GM23338 (cell line): ENCODE results near the gene CDC27. TPM values are rescaled to one million over a fixed set of nuclear protein-coding genes. Genes with fewer than 3 reads are reported as not detected.
"Not testable (repeated sequence)": the region's sequence is repeated elsewhere in the genome, so short reads cannot be mapped to it uniquely, and the experiment has no call there.

Experiments
- ATAC-seq: fragments of 200-7000 bp; cut with Tn5 transposase; 3 replicates; pipeline ENCODE4 v1.9.1; 2020
- DNase-seq: peaks from one replicate; pipeline ENCODE4 v3.0.0-alpha.2; 2015; ENCODE audit warnings: low spot score
- H2AFZ ChIP-seq: fragments of 200-600 bp; sonication (generic); 2 replicates; pipeline ENCODE4 v1.8.0; 2016; ENCODE audit warnings: antibody characterized with exemption, mild to moderate bottlenecking, moderate library complexity
- H3F3A ChIP-seq: fragments of 200-600 bp; sonication (generic); replicated peaks from 2 replicates; pipeline ENCODE4 v1.8.0; 2017; ENCODE audit warnings: antibody characterized with exemption, mixed run types, low read depth
- H3K27ac ChIP-seq: fragments of 200-600 bp; sonication (generic); 2 replicates; pipeline ENCODE4 v1.6.1; 2016; ENCODE audit warnings: low read depth
- H3K27me3 ChIP-seq: fragments of 200-600 bp; sonication (generic); 2 replicates; pipeline ENCODE4 v1.8.0; 2016; ENCODE audit warnings: mild to moderate bottlenecking, mixed run types, moderate library complexity; ENCODE audit not compliant: insufficient read depth
- H3K36me3 ChIP-seq: fragments of 200-600 bp; sonication (generic); 2 replicates; pipeline ENCODE4 v1.8.0; 2016; ENCODE audit warnings: mild to moderate bottlenecking; ENCODE audit not compliant: insufficient read depth
- H3K4me1 ChIP-seq: fragments of 200-600 bp; sonication (generic); 2 replicates; pipeline ENCODE4 v1.8.0; 2016; ENCODE audit warnings: mild to moderate bottlenecking, moderate library complexity; ENCODE audit not compliant: insufficient read depth
- H3K4me2 ChIP-seq: fragments of 200-600 bp; sonication (generic); 2 replicates; pipeline ENCODE4 v1.7.1; 2017; ENCODE audit warnings: mixed run types
- H3K4me3 ChIP-seq: fragments of 200-600 bp; sonication (generic); 2 replicates; pipeline ENCODE4 v1.6.1; 2016; ENCODE audit warnings: mixed run types
- H3K79me2 ChIP-seq: fragments of 200-600 bp; sonication (generic); replicated peaks from 2 replicates; pipeline ENCODE4 v1.8.0; 2017; ENCODE audit warnings: mild to moderate bottlenecking; ENCODE audit not compliant: insufficient read depth
- H3K9me2 ChIP-seq: fragments of 200-600 bp; sonication (generic); 2 replicates; pipeline ENCODE4 v1.8.0; 2017; ENCODE audit not compliant: insufficient read depth
- H4K20me1 ChIP-seq: fragments of 200-600 bp; sonication (generic); replicated peaks from 2 replicates; pipeline ENCODE4 v1.8.0; 2017; ENCODE audit warnings: mild to moderate bottlenecking; ENCODE audit not compliant: insufficient read depth
- H3K27ac Mint-ChIP-seq: 2 replicates; pipeline ENCODE4 v1.8.0; 2020; ENCODE audit warnings: inconsistent platforms, mild to moderate bottlenecking, moderate library complexity, mixed read lengths
- H3K27me3 Mint-ChIP-seq: 3 replicates; pipeline ENCODE4 v1.8.0; 2022; ENCODE audit warnings: low read depth, mild to moderate bottlenecking, moderate library complexity, mixed read lengths, inconsistent platforms; ENCODE audit not compliant: insufficient read depth, poor library complexity
- H3K36me3 Mint-ChIP-seq: 3 replicates; pipeline ENCODE4 v1.8.0; 2021; ENCODE audit warnings: low read depth, mild to moderate bottlenecking, inconsistent platforms, moderate library complexity, mixed read lengths
- H3K4me1 Mint-ChIP-seq: 3 replicates; pipeline ENCODE4 v1.8.0; 2020; ENCODE audit warnings: mild to moderate bottlenecking, inconsistent platforms, mixed read lengths
- H3K4me3 Mint-ChIP-seq: 3 replicates; pipeline ENCODE4 v1.8.0; 2021; ENCODE audit warnings: moderate library complexity, mild to moderate bottlenecking, inconsistent platforms, mixed read lengths
- H3K9me3 Mint-ChIP-seq: 3 replicates; pipeline ENCODE4 v1.8.0; 2020; ENCODE audit warnings: moderate library complexity, mild to moderate bottlenecking, inconsistent platforms, mixed read lengths
- polyA plus RNA-seq: library from polyadenylated mRNA; unstranded; fragments of >200 nt; fragmentation: Nextera tagmentation; extraction: Ambion mirVana; gene quantifications from 2 replicates; pipeline ENCODE4 v1.2.1, GENCODE V29; 2016
- total RNA-seq: library from RNA; depleted of rRNA; stranded (reverse); fragments of >200 nt; shearing (Covaris generic); gene quantifications from 2 replicates; pipeline ENCODE4 v1.2.3, GENCODE V29; 2014; rRNA removed
- TF ChIP-seq, protein P1 (sequence below): fragments of 250-450 bp; sonication (Bioruptor Pico); IDR thresholded peaks from 2 replicates; pipeline ENCODE4 v1.5.0; 2020; ENCODE audit warnings: mild to moderate bottlenecking, moderate library complexity

CDC27 gene
- total and polyA plus RNA-seq, 2 experiments from 2014 or later, result 49.7 to 85.5 TPM

- TF ChIP-seq, protein P1, sequence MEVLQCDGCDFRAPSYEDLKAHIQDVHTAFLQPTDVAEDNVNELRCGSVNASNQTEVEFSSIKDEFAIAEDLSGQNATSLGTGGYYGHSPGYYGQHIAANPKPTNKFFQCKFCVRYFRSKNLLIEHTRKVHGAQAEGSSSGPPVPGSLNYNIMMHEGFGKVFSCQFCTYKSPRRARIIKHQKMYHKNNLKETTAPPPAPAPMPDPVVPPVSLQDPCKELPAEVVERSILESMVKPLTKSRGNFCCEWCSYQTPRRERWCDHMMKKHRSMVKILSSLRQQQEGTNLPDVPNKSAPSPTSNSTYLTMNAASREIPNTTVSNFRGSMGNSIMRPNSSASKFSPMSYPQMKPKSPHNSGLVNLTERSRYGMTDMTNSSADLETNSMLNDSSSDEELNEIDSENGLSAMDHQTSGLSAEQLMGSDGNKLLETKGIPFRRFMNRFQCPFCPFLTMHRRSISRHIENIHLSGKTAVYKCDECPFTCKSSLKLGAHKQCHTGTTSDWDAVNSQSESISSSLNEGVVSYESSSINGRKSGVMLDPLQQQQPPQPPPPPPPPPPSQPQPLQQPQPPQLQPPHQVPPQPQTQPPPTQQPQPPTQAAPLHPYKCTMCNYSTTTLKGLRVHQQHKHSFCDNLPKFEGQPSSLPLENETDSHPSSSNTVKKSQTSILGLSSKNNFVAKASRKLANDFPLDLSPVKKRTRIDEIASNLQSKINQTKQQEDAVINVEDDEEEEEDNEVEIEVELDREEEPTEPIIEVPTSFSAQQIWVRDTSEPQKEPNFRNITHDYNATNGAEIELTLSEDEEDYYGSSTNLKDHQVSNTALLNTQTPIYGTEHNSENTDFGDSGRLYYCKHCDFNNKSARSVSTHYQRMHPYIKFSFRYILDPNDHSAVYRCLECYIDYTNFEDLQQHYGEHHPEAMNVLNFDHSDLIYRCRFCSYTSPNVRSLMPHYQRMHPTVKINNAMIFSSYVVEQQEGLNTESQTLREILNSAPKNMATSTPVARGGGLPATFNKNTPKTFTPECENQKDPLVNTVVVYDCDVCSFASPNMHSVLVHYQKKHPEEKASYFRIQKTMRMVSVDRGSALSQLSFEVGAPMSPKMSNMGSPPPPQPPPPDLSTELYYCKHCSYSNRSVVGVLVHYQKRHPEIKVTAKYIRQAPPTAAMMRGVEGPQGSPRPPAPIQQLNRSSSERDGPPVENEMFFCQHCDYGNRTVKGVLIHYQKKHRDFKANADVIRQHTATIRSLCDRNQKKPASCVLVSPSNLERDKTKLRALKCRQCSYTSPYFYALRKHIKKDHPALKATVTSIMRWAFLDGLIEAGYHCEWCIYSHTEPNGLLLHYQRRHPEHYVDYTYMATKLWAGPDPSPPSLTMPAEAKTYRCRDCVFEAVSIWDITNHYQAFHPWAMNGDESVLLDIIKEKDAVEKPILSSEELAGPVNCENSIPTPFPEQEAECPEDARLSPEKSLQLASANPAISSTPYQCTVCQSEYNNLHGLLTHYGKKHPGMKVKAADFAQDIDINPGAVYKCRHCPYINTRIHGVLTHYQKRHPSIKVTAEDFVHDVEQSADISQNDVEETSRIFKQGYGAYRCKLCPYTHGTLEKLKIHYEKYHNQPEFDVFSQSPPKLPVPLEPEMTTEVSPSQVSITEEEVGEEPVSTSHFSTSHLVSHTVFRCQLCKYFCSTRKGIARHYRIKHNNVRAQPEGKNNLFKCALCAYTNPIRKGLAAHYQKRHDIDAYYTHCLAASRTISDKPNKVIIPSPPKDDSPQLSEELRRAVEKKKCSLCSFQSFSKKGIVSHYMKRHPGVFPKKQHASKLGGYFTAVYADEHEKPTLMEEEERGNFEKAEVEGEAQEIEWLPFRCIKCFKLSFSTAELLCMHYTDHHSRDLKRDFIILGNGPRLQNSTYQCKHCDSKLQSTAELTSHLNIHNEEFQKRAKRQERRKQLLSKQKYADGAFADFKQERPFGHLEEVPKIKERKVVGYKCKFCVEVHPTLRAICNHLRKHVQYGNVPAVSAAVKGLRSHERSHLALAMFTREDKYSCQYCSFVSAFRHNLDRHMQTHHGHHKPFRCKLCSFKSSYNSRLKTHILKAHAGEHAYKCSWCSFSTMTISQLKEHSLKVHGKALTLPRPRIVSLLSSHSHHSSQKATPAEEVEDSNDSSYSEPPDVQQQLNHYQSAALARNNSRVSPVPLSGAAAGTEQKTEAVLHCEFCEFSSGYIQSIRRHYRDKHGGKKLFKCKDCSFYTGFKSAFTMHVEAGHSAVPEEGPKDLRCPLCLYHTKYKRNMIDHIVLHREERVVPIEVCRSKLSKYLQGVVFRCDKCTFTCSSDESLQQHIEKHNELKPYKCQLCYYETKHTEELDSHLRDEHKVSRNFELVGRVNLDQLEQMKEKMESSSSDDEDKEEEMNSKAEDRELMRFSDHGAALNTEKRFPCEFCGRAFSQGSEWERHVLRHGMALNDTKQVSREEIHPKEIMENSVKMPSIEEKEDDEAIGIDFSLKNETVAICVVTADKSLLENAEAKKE (CRISPR knock-in tag), result no peak
Measured at GRCh38 chr17:47072886-47073285, 116.2 kb downstream of the CDC27 start (continued).

DNA sequence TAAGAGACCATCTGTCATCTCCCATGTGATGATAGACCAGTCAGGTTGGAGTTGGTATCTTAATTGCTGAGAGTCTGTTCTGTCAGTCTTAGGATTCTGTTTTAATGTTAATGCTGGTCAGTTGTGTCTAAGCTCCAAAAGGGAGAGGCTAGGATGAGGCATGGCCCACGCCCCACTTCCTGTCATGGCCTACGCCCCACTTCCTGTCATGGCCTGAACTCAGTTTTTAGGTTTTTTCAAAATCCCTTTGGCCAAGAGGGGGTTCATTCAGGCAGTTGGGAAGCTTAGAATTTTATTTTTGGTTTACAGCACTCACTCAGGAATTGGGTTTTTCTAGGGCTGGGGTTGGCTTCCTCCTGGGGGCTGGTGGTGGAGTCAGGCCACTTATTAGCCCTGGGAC lies 117.9 kb downstream of the CDC27 start:
- ATAC-seq, H3K27ac ChIP-seq, H3K4me1 ChIP-seq, H2AFZ ChIP-seq, H3K4me3 ChIP-seq, H3K79me2 ChIP-seq, H3F3A ChIP-seq, H3K27me3 ChIP-seq, H3K36me3 ChIP-seq, H3K27ac Mint-ChIP-seq, H3K9me2 ChIP-seq, DNase-seq, H3K4me2 ChIP-seq, H3K27me3 Mint-ChIP-seq, H3K4me3 Mint-ChIP-seq, H3K36me3 Mint-ChIP-seq, H4K20me1 ChIP-seq, H3K9me3 Mint-ChIP-seq: not testable (repeated sequence)
- peaks cover 18% of the 10 kb centered on the region for H3K4me1 Mint-ChIP-seq

GRCh38 chr17:47070266-47070665 lies 118.8 kb downstream of the CDC27 start:
- ATAC-seq, H3K4me3 Mint-ChIP-seq, H3K4me2 ChIP-seq: not testable (repeated sequence)

More at GRCh38 chr17:47070266-47070665, 118.8 kb downstream of the CDC27 start:
- not testable (repeated sequence) for H2AFZ ChIP-seq, DNase-seq, H3K79me2 ChIP-seq, H4K20me1 ChIP-seq, H3K36me3 ChIP-seq, H3K27ac Mint-ChIP-seq, H3K36me3 Mint-ChIP-seq, H3K9me2 ChIP-seq, H3K27me3 ChIP-seq, H3K4me3 ChIP-seq, H3F3A ChIP-seq, H3K27me3 Mint-ChIP-seq, H3K9me3 Mint-ChIP-seq, H3K27ac ChIP-seq
- peaks cover 25% of the 10 kb centered on the region for H3K4me1 Mint-ChIP-seq
- H3K4me1 ChIP-seq, result peaks cover 15% of the 10 kb centered on the region; the same call in 1 of the 2 replicates

Other genes starting within 250 kb of the CDC27 start
- 8.4 and 16.4 TPM in 2 replicates for gene RPRML, start 210.0 kb downstream of the CDC27 start, total RNA-seq
- gene RPRML, start 210.0 kb downstream of the CDC27 start, polyA plus RNA-seq, result 2.1 and 3.4 TPM in 2 replicates
- gene MYL4, start 20.1 kb upstream of the CDC27 start, total RNA-seq, result not detected in 2 replicates
- 0.44 and 2.5 TPM in 2 replicates for gene MYL4, start 20.1 kb upstream of the CDC27 start, polyA plus RNA-seq
- 0.52 TPM in 1 of 2 replicates, not detected in the other for gene ITGB3, start 64.5 kb upstream of the CDC27 start, total RNA-seq
- gene ITGB3, start 64.5 kb upstream of the CDC27 start, polyA plus RNA-seq, result 0.07 TPM in 1 of 2 replicates, not detected in the other
- 3.6 and 4.1 TPM in 2 replicates for gene EFCAB13, start 134.7 kb upstream of the CDC27 start, total RNA-seq
- gene EFCAB13, start 134.7 kb upstream of the CDC27 start, polyA plus RNA-seq, result 3.3 and 5.4 TPM in 2 replicates